Tibial artery (tissue), 4 donors: ENCODE data around the gene EVA1B.

Experiments used
- DNase-seq, 2 donors: peaks; one replicate each; pipeline ENCODE4 v3.0.0-alpha.2; 2019
- H3K27ac ChIP-seq, 2 donors: fragments of 200-600 bp; sonication (generic) in 1 of 2; 1 replicate in 1 of 2; 2 replicates in 1 of 2; pipeline ENCODE4 v1.5.1; 2018 to 2019; ENCODE audit warnings: mild to moderate bottlenecking in 1 of 2
- H3K27me3 ChIP-seq, 2 donors: fragments of 200-600 bp; sonication (generic) in 1 of 2; one replicate each; pipeline versions ENCODE4 v1.5.1 to v1.6.0; 2016 to 2019
- H3K36me3 ChIP-seq, 3 donors: fragments of 200-600 bp; sonication (generic) in 2 of 3; one replicate each; pipeline ENCODE4 v1.5.1; 2016 to 2019; ENCODE audit warnings: mild to moderate bottlenecking in 2 of 3
- H3K4me1 ChIP-seq, 4 donors: fragments of 200-600 bp; sonication (generic) in 2 of 4; 1 replicate in 3 of 4; 2 replicates in 1 of 4; pipeline ENCODE4 v1.5.1; 2016 to 2019
- H3K4me3 ChIP-seq, 2 donors: fragments of 200-600 bp; sonication (generic) in 1 of 2; 1 replicate in 1 of 2; 2 replicates in 1 of 2; pipeline ENCODE4 v1.5.1; 2018 to 2019; ENCODE audit warnings: mild to moderate bottlenecking in 2 of 2
- H3K9me3 ChIP-seq, 3 donors: fragments of 200-600 bp; sonication (generic) in 1 of 3; one replicate each; pipeline ENCODE4 v1.5.1; 2016 to 2019
- intact Hi-C: fragments of 100-400 bp; cut with DNase I; formaldehyde crosslinking; loops from one replicate; pipeline ENCODE4 v1.15.0; 2023; ENCODE audit warnings: low total_unique reads
- TF ChIP-seq, protein P1 (sequence below), 2 experiments: fragments of 200-600 bp in 1 of 2; fragments of 450-650 bp in 1 of 2; IDR thresholded peaks; one replicate each; pipeline ENCODE4 v1.5.1; 2017 to 2019; ENCODE audit warnings: antibody characterized with exemption in 2 of 2, mild to moderate bottlenecking in 1 of 2, moderate library complexity in 1 of 2

The EVA1B gene

DNA sequence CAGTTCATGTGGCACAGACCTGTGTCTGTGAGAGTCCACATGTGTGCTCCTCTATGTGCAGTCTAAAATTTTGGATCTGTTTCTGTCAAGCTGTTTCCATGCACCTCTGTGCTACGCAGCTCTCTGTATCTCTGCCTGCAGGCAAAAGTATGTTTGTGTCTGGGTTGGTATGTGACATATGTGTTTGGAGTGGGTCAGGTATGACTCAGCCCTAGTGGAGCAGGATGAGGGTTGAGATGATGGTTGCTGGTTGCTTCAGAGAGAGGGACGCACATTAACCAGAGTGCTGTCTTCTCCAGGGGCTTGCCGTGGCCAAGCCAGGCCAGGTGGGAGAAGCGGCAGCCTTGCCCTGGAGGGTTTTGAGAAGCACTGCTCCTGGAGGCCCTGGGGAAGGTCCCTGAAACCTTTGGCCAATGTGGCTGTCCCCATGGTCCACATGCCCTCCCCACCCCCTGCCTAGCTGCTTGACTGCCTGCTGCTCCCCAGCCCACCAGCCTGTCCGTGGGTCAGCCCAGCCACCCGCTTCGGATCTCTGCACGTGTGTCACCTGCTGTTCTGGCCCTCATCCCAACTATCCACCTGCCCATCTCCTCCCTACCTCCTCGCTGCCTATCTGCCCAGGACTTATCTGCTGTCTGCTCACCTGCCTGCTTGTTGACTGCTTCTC is 4.1 kb upstream of the EVA1B start:
- H3K27me3 ChIP-seq, result no peaks in the 10 kb centered on the region
- TF ChIP-seq, protein P1, sequence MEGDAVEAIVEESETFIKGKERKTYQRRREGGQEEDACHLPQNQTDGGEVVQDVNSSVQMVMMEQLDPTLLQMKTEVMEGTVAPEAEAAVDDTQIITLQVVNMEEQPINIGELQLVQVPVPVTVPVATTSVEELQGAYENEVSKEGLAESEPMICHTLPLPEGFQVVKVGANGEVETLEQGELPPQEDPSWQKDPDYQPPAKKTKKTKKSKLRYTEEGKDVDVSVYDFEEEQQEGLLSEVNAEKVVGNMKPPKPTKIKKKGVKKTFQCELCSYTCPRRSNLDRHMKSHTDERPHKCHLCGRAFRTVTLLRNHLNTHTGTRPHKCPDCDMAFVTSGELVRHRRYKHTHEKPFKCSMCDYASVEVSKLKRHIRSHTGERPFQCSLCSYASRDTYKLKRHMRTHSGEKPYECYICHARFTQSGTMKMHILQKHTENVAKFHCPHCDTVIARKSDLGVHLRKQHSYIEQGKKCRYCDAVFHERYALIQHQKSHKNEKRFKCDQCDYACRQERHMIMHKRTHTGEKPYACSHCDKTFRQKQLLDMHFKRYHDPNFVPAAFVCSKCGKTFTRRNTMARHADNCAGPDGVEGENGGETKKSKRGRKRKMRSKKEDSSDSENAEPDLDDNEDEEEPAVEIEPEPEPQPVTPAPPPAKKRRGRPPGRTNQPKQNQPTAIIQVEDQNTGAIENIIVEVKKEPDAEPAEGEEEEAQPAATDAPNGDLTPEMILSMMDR (IDR thresholded peaks at IDR 0.05), result no peak
- intact Hi-C loops, result no loop called here
- H3K27ac ChIP-seq, result no peak overlapping the region
- H3K36me3 ChIP-seq, result no peaks in the 10 kb centered on the region
- H3K4me3 ChIP-seq, result no peak overlapping the region
- H3K4me1 ChIP-seq, result peaks cover 0 to 23% (median 11%) of the 10 kb centered on the region in 4 donors
- no peaks in the 10 kb centered on the region for H3K9me3 ChIP-seq
- no peak for DNase-seq

DNA sequence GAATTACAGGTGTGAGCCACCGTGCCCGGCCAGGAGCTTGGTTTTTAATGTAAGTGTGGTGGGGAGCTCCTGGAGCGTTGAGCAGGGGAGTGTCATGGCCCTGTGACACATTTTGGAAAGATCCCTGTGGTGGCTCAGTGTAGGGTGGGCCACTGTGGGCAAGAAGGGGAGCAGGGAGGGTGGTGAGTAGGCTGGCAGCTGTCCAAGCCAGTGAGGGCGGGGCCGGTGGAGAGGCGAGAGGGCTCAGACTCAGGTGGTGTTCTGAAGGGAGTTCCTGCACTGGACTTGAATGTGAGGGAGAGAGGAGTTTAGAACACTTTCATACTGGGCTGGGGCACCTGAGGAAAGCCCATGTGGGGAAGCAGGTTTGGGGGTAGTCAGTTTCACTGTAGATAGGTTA is 3.1 kb upstream of the EVA1B start:
- H3K9me3 ChIP-seq, result no peaks in the 10 kb centered on the region
- no peak overlapping the region for H3K4me3 ChIP-seq
- no peak for DNase-seq
- no peaks in the 10 kb centered on the region for H3K27me3 ChIP-seq
- peaks cover 0 to 34% (median 21%) of the 10 kb centered on the region in 4 donors for H3K4me1 ChIP-seq
- intact Hi-C loops, result no loop called here
- no peaks in the 10 kb centered on the region for H3K36me3 ChIP-seq
- no peak overlapping the region for H3K27ac ChIP-seq
- TF ChIP-seq, protein P1 (IDR thresholded peaks at IDR 0.05), result no peak

DNA sequence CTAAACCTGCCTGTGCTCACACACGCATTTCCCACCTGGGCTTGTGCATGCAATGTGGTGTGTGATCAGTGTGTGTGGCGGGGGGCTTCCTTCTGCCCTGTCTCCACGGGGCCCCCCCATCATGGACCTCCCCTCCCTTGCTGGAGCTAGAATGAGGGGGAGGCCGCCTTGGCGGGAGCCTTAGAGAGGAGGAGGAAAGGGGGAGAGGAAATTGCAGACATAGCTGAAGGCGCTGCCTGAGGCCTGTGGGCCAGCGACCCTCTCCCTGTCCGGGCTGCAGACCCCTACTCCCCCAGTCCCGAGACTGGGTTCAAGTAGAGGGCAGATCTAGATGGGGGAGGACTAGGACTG is 883 bp upstream of the EVA1B start:
- H3K4me1 ChIP-seq, result peaks cover 6 to 43% (median 37%) of the 10 kb centered on the region in 4 donors
- no peaks in the 10 kb centered on the region for H3K27me3 ChIP-seq
- intact Hi-C loops, result no loop called here
- no peak for DNase-seq
- no peaks in the 10 kb centered on the region for H3K36me3 ChIP-seq
- H3K9me3 ChIP-seq, result no peaks in the 10 kb centered on the region
- TF ChIP-seq, protein P1 (IDR thresholded peaks at IDR 0.05), result no peak
- peak overlapping the region; percentile 85 to 96 for H3K27ac ChIP-seq
- peak overlapping the region; percentile 60 to 76 for H3K4me3 ChIP-seq

DNA sequence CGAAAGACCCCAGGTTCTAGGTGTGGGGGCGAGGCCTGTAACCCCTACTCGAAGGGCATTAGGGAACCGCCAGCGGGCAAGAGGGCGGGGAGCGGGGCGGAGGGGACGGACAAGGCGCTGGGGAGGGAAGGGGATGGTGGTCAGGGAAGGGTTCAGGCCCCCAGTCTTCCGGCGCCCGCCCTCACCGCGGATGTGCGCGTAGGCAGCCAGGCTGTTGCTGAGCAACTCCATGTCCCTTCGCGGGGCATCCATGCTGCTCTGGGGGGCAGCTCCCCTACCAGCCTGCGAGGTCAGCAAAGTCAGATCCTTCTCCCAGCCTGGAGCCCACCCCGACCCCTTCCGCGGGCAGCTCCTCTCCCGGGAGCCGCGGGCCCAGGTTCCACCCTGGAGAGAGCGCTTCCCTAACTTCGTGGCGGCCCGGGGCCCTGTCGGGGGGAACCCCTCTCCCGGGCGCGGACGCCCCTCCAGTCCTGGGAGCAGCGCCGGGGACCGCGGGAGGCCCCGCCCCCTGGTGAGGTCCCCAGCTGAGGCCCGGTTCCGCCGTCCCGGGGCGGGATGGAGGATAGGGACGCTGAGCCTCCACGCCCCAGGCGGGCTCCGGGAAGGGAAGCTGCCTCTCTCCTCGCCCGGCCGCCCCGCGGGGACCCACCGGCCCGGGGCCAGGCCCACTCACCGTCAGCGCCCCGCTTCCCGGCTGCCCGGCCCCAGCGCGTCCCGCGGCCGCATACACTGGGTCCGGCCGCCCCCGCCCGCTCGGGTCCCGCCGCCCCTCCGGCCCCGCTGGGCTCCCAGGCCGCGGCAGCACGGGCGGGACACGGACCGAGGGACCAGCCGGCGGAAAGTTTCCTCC is 434 bp downstream of the EVA1B start:
- peak overlapping the region; percentile 85 to 96 for H3K27ac ChIP-seq
- TF ChIP-seq, protein P1 (IDR thresholded peaks at IDR 0.05), result no peak

DNA sequence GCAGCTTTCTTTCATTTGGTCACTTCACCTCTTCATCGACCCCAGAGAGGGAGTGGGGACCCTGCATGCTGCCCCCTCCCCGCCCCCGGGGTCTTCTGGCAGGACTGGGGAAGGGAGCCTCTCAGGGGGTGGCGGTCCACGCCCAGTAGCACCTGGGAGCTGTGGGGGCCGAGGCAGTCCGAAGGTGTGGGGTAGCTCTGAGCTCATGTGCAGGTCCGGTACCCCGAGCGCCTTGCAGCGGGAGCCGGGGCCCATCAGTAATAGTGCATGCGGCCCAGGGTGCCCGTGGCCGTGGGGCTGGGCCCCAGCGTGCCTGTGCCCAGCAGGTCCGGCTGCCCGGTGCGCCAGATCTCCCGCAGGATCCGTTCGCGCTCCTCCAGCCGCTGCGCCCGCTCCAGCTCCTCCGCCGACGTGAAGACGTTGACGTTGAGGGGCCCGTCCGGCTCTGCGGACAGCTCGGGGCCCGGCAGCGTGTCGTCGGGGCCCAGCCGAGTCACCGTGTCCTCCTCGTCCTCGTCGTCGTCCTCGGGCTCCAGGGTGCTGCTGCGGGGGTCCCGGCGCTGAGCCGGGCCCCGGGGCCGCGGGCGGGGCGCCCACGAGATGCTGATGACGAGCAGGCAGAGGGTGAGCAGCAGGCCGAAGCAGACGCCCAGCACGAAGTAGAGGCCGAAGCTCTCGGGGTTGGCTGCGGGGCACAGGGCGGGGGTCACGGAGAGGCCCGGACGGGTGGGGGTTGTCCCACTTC is 1.2 kb downstream of the EVA1B start:
- Histone ChIP-seq H3K4me3 (peak overlapping the region; percentile 60 to 76), H3K36me3 (no peaks in the 10 kb centered on the region), H3K27ac (peak overlapping the region; percentile 85 to 96), H3K27me3 (no peaks in the 10 kb centered on the region), H3K9me3 (no peaks in the 10 kb centered on the region), H3K4me1 (peaks cover 6 to 38% (median 34%) of the 10 kb centered on the region in 4 donors)
- peak in 1 of 2 donors; percentile 78 for DNase-seq
- intact Hi-C loops, result no loop called here
- TF ChIP-seq, protein P1 (IDR thresholded peaks at IDR 0.05), result no peak

More for the DNA sequence above, 434 bp downstream of the EVA1B start:
- Histone ChIP-seq H3K36me3 (no peaks in the 10 kb centered on the region), H3K27me3 (no peaks in the 10 kb centered on the region), H3K4me3 (peak overlapping the region; percentile 60 to 76), H3K9me3 (no peaks in the 10 kb centered on the region), H3K4me1 (peaks cover 6 to 38% (median 34%) of the 10 kb centered on the region in 4 donors)
- peak; percentile 63 to 82 for DNase-seq
- intact Hi-C loops, result no loop called here
